GM18508 (cell line): ENCODE data around the gene CIB4.

Experiments used
- ATAC-seq: cut with Tn5 transposase; IDR thresholded peaks from one replicate; pipeline ENCODE4 v1.9.1; 2021; ENCODE audit warnings: moderate number of reproducible peaks; ENCODE audit not compliant: insufficient read depth, unreplicated experiment

Gene CIB4

GRCh38 chr2:26590508-26590907 is 50.7 kb downstream of the CIB4 start:
- ATAC-seq = no peak

GRCh38 chr2:26588576-26588975 is 52.6 kb downstream of the CIB4 start:
- ATAC-seq = no peak

- ATAC-seq = no peak
Observed at GRCh38 chr2:26587994-26588393, 53.2 kb downstream of the CIB4 start.

- ATAC-seq = no peak
Observed at GRCh38 chr2:26585966-26586365, 55.2 kb downstream of the CIB4 start.

- no peak for ATAC-seq
Observed at GRCh38 chr2:26585100-26585499, 56.1 kb downstream of the CIB4 start.

GRCh38 chr2:26584656-26585055 is 56.5 kb downstream of the CIB4 start:
- no peak for ATAC-seq

- ATAC-seq = no peak
Observed at GRCh38 chr2:26584191-26584590, 57.0 kb downstream of the CIB4 start.

- no peak for ATAC-seq
Observed at GRCh38 chr2:26583381-26583911, 57.7 kb downstream of the CIB4 start.

- no peak for ATAC-seq
Observed at GRCh38 chr2:26582890-26583289, 58.3 kb downstream of the CIB4 start.

- no peak for ATAC-seq
Observed at GRCh38 chr2:26581991-26582842, 58.9 kb downstream of the CIB4 start.

GRCh38 chr2:26581266-26581990 is 59.7 kb downstream of the CIB4 start:
- no peak for ATAC-seq

GRCh38 chr2:26580751-26581150 is 60.4 kb downstream of the CIB4 start:
- no peak for ATAC-seq

GRCh38 chr2:26580151-26580550 is 61.0 kb downstream of the CIB4 start:
- ATAC-seq = no peak

GRCh38 chr2:26579723-26580040 is 61.5 kb downstream of the CIB4 start:
- ATAC-seq = no peak

- ATAC-seq = no peak
Observed at GRCh38 chr2:26579025-26579722, 62.0 kb downstream of the CIB4 start.

GRCh38 chr2:26578581-26578980 is 62.6 kb downstream of the CIB4 start:
- ATAC-seq = no peak

- ATAC-seq = no peak
Observed at GRCh38 chr2:26578113-26578458, 63.1 kb downstream of the CIB4 start.

GRCh38 chr2:26577442-26578112 is 63.6 kb downstream of the CIB4 start:
- no peak for ATAC-seq

GRCh38 chr2:26576565-26577441 is 64.4 kb downstream of the CIB4 start:
- ATAC-seq = no peak
